Upper lobe of left lung (tissue), 6 donors: ENCODE data around the gene GNB1L. TPM values are rescaled to one million over a fixed set of nuclear protein-coding genes. Genes with fewer than 3 reads are reported as not detected.

Source experiments
- ATAC-seq, 2 donors: fragments of 200-7000 bp; cut with Tn5 transposase; one replicate each; pipeline ENCODE4 v1.9.1; 2022; ENCODE audit warnings: mild to moderate bottlenecking in 2 of 2, moderate library complexity in 2 of 2; ENCODE audit not compliant: low FRiP score in 2 of 2
- DNase-seq, 2 donors: peaks; one replicate each; pipeline ENCODE4 v3.0.0-alpha.2; 2019 to 2020
- H3K27ac ChIP-seq, 4 donors: fragments of 200-600 bp; sonication (generic); one replicate each; pipeline ENCODE4 v1.5.1; 2016 to 2019
- H3K27me3 ChIP-seq, 4 donors: fragments of 200-600 bp; sonication (generic); one replicate each; pipeline ENCODE4 v1.5.1; 2017 to 2019
- H3K36me3 ChIP-seq, 4 donors: fragments of 200-600 bp; sonication (generic); one replicate each; pipeline ENCODE4 v1.5.1; 2016 to 2019
- H3K4me1 ChIP-seq, 4 donors: fragments of 200-600 bp; sonication (generic); one replicate each; pipeline ENCODE4 v1.5.1; 2018 to 2019
- H3K4me3 ChIP-seq, 4 donors: fragments of 200-600 bp; sonication (generic); one replicate each; pipeline ENCODE4 v1.5.1; 2017 to 2019; ENCODE audit warnings: mild to moderate bottlenecking in 2 of 4, moderate library complexity in 1 of 4
- H3K9me3 ChIP-seq, 4 donors: fragments of 200-600 bp; sonication (generic); one replicate each; pipeline ENCODE4 v1.5.1; 2018 to 2019
- CTCF ChIP-seq, 6 experiments: fragments of 450-650 bp in 4 of 6; fragments of 200-600 bp in 2 of 6; sonication (generic) in 2 of 6; IDR thresholded peaks; one replicate each; pipeline ENCODE4 v1.5.1; 2016 to 2019; ENCODE audit warnings: antibody characterized with exemption in 6 of 6
- EP300 ChIP-seq, 4 donors: sonication (generic); formaldehyde crosslinking; IDR thresholded peaks; one replicate each; pipeline ENCODE4 v1.5.1; 2017; ENCODE audit warnings: antibody characterized with exemption in 4 of 4, control low read depth in 2 of 4
- POLR2A ChIP-seq, 4 donors: fragments of 450-650 bp; IDR thresholded peaks; one replicate each; pipeline ENCODE4 v1.5.1; 2016 to 2017; ENCODE audit warnings: antibody characterized with exemption in 4 of 4, mild to moderate bottlenecking in 2 of 4
- POLR2AphosphoS5 ChIP-seq, 2 donors: sonication (generic); formaldehyde crosslinking; IDR thresholded peaks; one replicate each; pipeline ENCODE4 v1.5.1; 2017; ENCODE audit warnings: antibody characterized with exemption in 2 of 2
- WGBS, 2 donors: methylation state at CpG; one replicate each; pipeline ENCODE4 v1.1.5; 2017 to 2018; 5-methylcytosine and 5-hydroxymethylcytosine counted together
- total RNA-seq, 6 donors: library from RNA; depleted of rRNA in 4 of 6; stranded (reverse); fragments of >200 nt in 4 of 6; gene quantifications; one replicate each; pipeline versions ENCODE4 v1.1.0 to v1.2.1, GENCODE V29; 2016 to 2021
- donor health status: DM: no; HTN: no; CAD: no; lungs with moderate emphysema.
- donor health status: DM: no; HTN: yes; CAD: no; lungs with severe emphysema.

GNB1L gene
- total RNA-seq, 6 donors from 2014 or later: 0.78 to 11.1 (median 6.8) TPM

- ATAC-seq (no peak), DNase-seq (peak in 1 of 2 donors; percentile 80)
- no peak overlapping the region for H3K4me3 ChIP-seq
- no peaks in the 10 kb centered on the region for H3K9me3 ChIP-seq
- 0 to 3% methylated on average over 1 to 31 of the region's 59 CpGs for WGBS, 2 donors
- H3K27ac ChIP-seq: no peak overlapping the region
- no peaks in the 10 kb centered on the region for H3K36me3 ChIP-seq
- TF ChIP-seq POLR2A (IDR thresholded peaks at IDR 0.05) (no peak), CTCF (IDR thresholded peaks at IDR 0.05) (no peak), POLR2AphosphoS5 (IDR thresholded peaks at IDR 0.05) (no peak), EP300 (IDR thresholded peaks at IDR 0.05) (no peak)
- peaks cover 3 to 50% (median 36%) of the 10 kb centered on the region in 4 donors for H3K27me3 ChIP-seq
- peaks cover 20 to 48% (median 38%) of the 10 kb centered on the region in 4 donors for H3K4me1 ChIP-seq
Observed at GRCh38 chr22:19755145-19755710, 99.4 kb downstream of the GNB1L start.

DNA sequence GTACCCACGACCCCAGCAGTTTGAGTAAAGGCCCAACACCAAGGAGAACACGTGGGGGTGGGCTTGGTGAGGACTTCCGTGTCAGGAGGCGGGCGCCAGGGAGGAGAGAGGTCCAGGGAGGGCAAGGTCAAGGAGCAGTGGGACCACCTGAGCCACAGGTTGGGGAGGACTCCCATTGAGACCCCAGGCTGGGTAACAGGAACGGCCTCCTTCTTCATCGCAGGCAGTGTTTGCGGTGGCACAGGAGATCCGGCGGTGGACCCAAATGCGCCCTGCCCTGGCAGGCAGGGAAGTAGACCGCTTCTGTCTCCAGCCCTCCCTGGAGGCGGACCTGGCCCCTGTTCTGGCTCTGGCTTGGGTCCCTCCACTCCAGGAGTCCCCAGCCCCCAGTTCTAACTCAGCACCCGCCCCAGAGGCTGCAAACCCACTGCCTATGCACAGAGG lies 100.0 kb downstream of the GNB1L start:
- ATAC-seq (no peak), DNase-seq (peak in 1 of 2 donors; percentile 41)
- 40 to 41% methylated on average over 2 to 10 of the region's 14 CpGs for WGBS, 2 donors
- Histone ChIP-seq H3K27me3 (peaks cover 2 to 46% (median 34%) of the 10 kb centered on the region in 4 donors), H3K9me3 (no peaks in the 10 kb centered on the region), H3K27ac (no peak overlapping the region), H3K4me1 (peaks cover 16 to 43% (median 34%) of the 10 kb centered on the region in 4 donors), H3K36me3 (no peaks in the 10 kb centered on the region), H3K4me3 (no peak overlapping the region)
- no peak for TF ChIP-seq EP300 (IDR thresholded peaks at IDR 0.05)
- TF ChIP-seq POLR2AphosphoS5 (IDR thresholded peaks at IDR 0.05): no peak
- no peak for TF ChIP-seq POLR2A (IDR thresholded peaks at IDR 0.05)
- no peak for TF ChIP-seq CTCF (IDR thresholded peaks at IDR 0.05)

GRCh38 chr22:19753996-19754700 lies 100.5 kb downstream of the GNB1L start:
- TF ChIP-seq CTCF (IDR thresholded peaks at IDR 0.05) (no peak), POLR2AphosphoS5 (IDR thresholded peaks at IDR 0.05) (no peak), POLR2A (IDR thresholded peaks at IDR 0.05) (no peak), EP300 (IDR thresholded peaks at IDR 0.05) (no peak)
- Histone ChIP-seq H3K4me3 (no peak overlapping the region), H3K36me3 (no peaks in the 10 kb centered on the region), H3K9me3 (no peaks in the 10 kb centered on the region), H3K27ac (no peak overlapping the region), H3K4me1 (peaks cover 12 to 37% (median 28%) of the 10 kb centered on the region in 4 donors), H3K27me3 (peaks cover 0 to 41% (median 29%) of the 10 kb centered on the region in 4 donors)
- peak in 1 of 2 donors; percentile 57 for DNase-seq
- no peak for ATAC-seq
- WGBS, 2 donors: 69 to 80% methylated on average over 5 to 12 of the region's 14 CpGs

GRCh38 chr22:19753090-19753842 lies 101.4 kb downstream of the GNB1L start:
- 90 to 100% methylated on average over 3 to 10 of the region's 10 CpGs for WGBS, 2 donors
- Histone ChIP-seq H3K36me3 (no peaks in the 10 kb centered on the region), H3K9me3 (no peaks in the 10 kb centered on the region), H3K27ac (no peak overlapping the region), H3K4me1 (peaks cover 12 to 28% (median 25%) of the 10 kb centered on the region in 4 donors), H3K4me3 (no peak overlapping the region), H3K27me3 (peaks cover 0 to 35% (median 25%) of the 10 kb centered on the region in 4 donors)
- ATAC-seq: no peak
- DNase-seq: peak in 1 of 2 donors; percentile 31
- TF ChIP-seq CTCF (IDR thresholded peaks at IDR 0.05) (no peak), EP300 (IDR thresholded peaks at IDR 0.05) (no peak), POLR2AphosphoS5 (IDR thresholded peaks at IDR 0.05) (no peak), POLR2A (IDR thresholded peaks at IDR 0.05) (no peak)
